Measurements from ENCODE around the gene FTHL17. TPM values are rescaled to one million over a fixed set of nuclear protein-coding genes. Genes with fewer than 3 reads are reported as not detected.

The FTHL17 gene
- total RNA-seq (not detected), polyA plus RNA-seq (not detected)
- long read RNA-seq, donor 1 = 0 reads
- long read RNA-seq, donor 2 = 0 reads
- long read RNA-seq, donor 3 = 0 reads
- long read RNA-seq, donor 4 = 0 reads
- long read RNA-seq, donor 5 = 0 reads
- long read RNA-seq, donor 6 = 0 reads
- long read RNA-seq, donor 7 = 0 reads
- long read RNA-seq, donor 8 = 0 reads
- long read RNA-seq, donor 9 = 0 reads
- long read RNA-seq, donor 10 = 0 reads

GRCh38 chrX:31071725-31072124, at the start of gene FTHL17:
Gene FTHL17 (minus strand): TSS chrX:31072041. CDS start chrX:31071953, 88 bp downstream.
- no peak for DNase-seq (ENCODE audit: low read depth in 6 of 9, low spot score in 9 of 9)
- Histone ChIP-seq H3K27ac (ENCODE audit: low read depth in 1 of 2, low read length in 1 of 2) (no peak within 1 kb of the TSS), H3K4me1 (ENCODE audit: control insufficient read depth in 2 of 2, insufficient read depth in 2 of 2, low read length in 2 of 2) (no peaks in the 10 kb centered on the region), H3K27me3 (ENCODE audit: control insufficient read depth in 2 of 2, insufficient read depth in 1 of 2, low read length in 1 of 2) (no peaks in the 10 kb centered on the region), H3K36me3 (ENCODE audit: control insufficient read depth in 2 of 2, insufficient read depth in 2 of 2, low read length in 1 of 2) (no peaks in the 10 kb centered on the region), H3K9me3 (ENCODE audit: control insufficient read depth in 2 of 2, insufficient read depth in 1 of 2, low read length in 1 of 2) (peaks cover 0 to 3% of the 10 kb centered on the region in 2 donors), H3K4me3 (ENCODE audit: low read length in 2 of 2) (no peak within 1 kb of the TSS)
- WGBS = 99% methylated on average over 33 of the region's 33 CpGs

GRCh38 chrX:31117266-31117665, 45.4 kb upstream of the FTHL17 start:
- 96% methylated on average over 4 of the region's 4 CpGs for WGBS
- H3K4me3 ChIP-seq (ENCODE audit: low read length in 2 of 2) = no peak overlapping the region
- H3K4me1 ChIP-seq (ENCODE audit: control insufficient read depth in 2 of 2, insufficient read depth in 2 of 2, low read length in 2 of 2) = no peaks in the 10 kb centered on the region
- no peaks in the 10 kb centered on the region for H3K27me3 ChIP-seq (ENCODE audit: control insufficient read depth in 2 of 2, insufficient read depth in 1 of 2, low read length in 1 of 2)
- H3K27ac ChIP-seq (ENCODE audit: low read depth in 1 of 2, low read length in 1 of 2) = no peak overlapping the region
- H3K9me3 ChIP-seq (ENCODE audit: control insufficient read depth in 2 of 2, insufficient read depth in 1 of 2, low read length in 1 of 2) = no peaks in the 10 kb centered on the region
- no peak for DNase-seq (ENCODE audit: low read depth in 6 of 9, low spot score in 9 of 9)
- H3K36me3 ChIP-seq (ENCODE audit: control insufficient read depth in 2 of 2, insufficient read depth in 2 of 2, low read length in 1 of 2) = no peaks in the 10 kb centered on the region

GRCh38 chrX:31115398-31115797, 43.6 kb upstream of the FTHL17 start:
- Histone ChIP-seq H3K27ac (ENCODE audit: low read depth in 1 of 2, low read length in 1 of 2) (no peak overlapping the region), H3K9me3 (ENCODE audit: control insufficient read depth in 2 of 2, insufficient read depth in 1 of 2, low read length in 1 of 2) (no peaks in the 10 kb centered on the region), H3K4me1 (ENCODE audit: control insufficient read depth in 2 of 2, insufficient read depth in 2 of 2, low read length in 2 of 2) (no peaks in the 10 kb centered on the region), H3K4me3 (ENCODE audit: low read length in 2 of 2) (no peak overlapping the region), H3K36me3 (ENCODE audit: control insufficient read depth in 2 of 2, insufficient read depth in 2 of 2, low read length in 1 of 2) (no peaks in the 10 kb centered on the region), H3K27me3 (ENCODE audit: control insufficient read depth in 2 of 2, insufficient read depth in 1 of 2, low read length in 1 of 2) (no peaks in the 10 kb centered on the region)
- no peak for DNase-seq (ENCODE audit: low read depth in 6 of 9, low spot score in 9 of 9)
- WGBS = 97% methylated on average over 4 of the region's 4 CpGs

- Histone ChIP-seq H3K27me3 (ENCODE audit: control insufficient read depth in 2 of 2, insufficient read depth in 1 of 2, low read length in 1 of 2) (no peaks in the 10 kb centered on the region), H3K4me1 (ENCODE audit: control insufficient read depth in 2 of 2, insufficient read depth in 2 of 2, low read length in 2 of 2) (no peaks in the 10 kb centered on the region), H3K9me3 (ENCODE audit: control insufficient read depth in 2 of 2, insufficient read depth in 1 of 2, low read length in 1 of 2) (no peaks in the 10 kb centered on the region), H3K27ac (ENCODE audit: low read depth in 1 of 2, low read length in 1 of 2) (no peak overlapping the region), H3K36me3 (ENCODE audit: control insufficient read depth in 2 of 2, insufficient read depth in 2 of 2, low read length in 1 of 2) (no peaks in the 10 kb centered on the region), H3K4me3 (ENCODE audit: low read length in 2 of 2) (no peak overlapping the region)
- 94% methylated on average over 2 of the region's 2 CpGs for WGBS
- DNase-seq (ENCODE audit: low read depth in 6 of 9, low spot score in 9 of 9) = no peak
Observed at GRCh38 chrX:31114858-31115257, 43.0 kb upstream of the FTHL17 start.

- WGBS = 79% methylated on average over 5 of the region's 5 CpGs
- H3K9me3 ChIP-seq (ENCODE audit: control insufficient read depth in 2 of 2, insufficient read depth in 1 of 2, low read length in 1 of 2) = no peaks in the 10 kb centered on the region
- H3K4me1 ChIP-seq (ENCODE audit: control insufficient read depth in 2 of 2, insufficient read depth in 2 of 2, low read length in 2 of 2) = no peaks in the 10 kb centered on the region
- peak in 1 of 9 donors; percentile 15 for DNase-seq (ENCODE audit: low read depth in 6 of 9, low spot score in 9 of 9)
- H3K4me3 ChIP-seq (ENCODE audit: low read length in 2 of 2) = no peak overlapping the region
- H3K36me3 ChIP-seq (ENCODE audit: control insufficient read depth in 2 of 2, insufficient read depth in 2 of 2, low read length in 1 of 2) = no peaks in the 10 kb centered on the region
- H3K27ac ChIP-seq (ENCODE audit: low read depth in 1 of 2, low read length in 1 of 2) = no peak overlapping the region
- no peaks in the 10 kb centered on the region for H3K27me3 ChIP-seq (ENCODE audit: control insufficient read depth in 2 of 2, insufficient read depth in 1 of 2, low read length in 1 of 2)
Observed at GRCh38 chrX:31112226-31112999, 40.6 kb upstream of the FTHL17 start.

- Histone ChIP-seq H3K27ac (ENCODE audit: low read depth in 1 of 2, low read length in 1 of 2) (no peak overlapping the region), H3K27me3 (ENCODE audit: control insufficient read depth in 2 of 2, insufficient read depth in 1 of 2, low read length in 1 of 2) (no peaks in the 10 kb centered on the region), H3K9me3 (ENCODE audit: control insufficient read depth in 2 of 2, insufficient read depth in 1 of 2, low read length in 1 of 2) (no peaks in the 10 kb centered on the region), H3K4me1 (ENCODE audit: control insufficient read depth in 2 of 2, insufficient read depth in 2 of 2, low read length in 2 of 2) (no peaks in the 10 kb centered on the region), H3K36me3 (ENCODE audit: control insufficient read depth in 2 of 2, insufficient read depth in 2 of 2, low read length in 1 of 2) (no peaks in the 10 kb centered on the region), H3K4me3 (ENCODE audit: low read length in 2 of 2) (no peak overlapping the region)
- no peak for DNase-seq (ENCODE audit: low read depth in 6 of 9, low spot score in 9 of 9)
- 94% methylated on average over 6 of the region's 6 CpGs for WGBS
Observed at GRCh38 chrX:31110657-31111056, 38.8 kb upstream of the FTHL17 start.

- no peaks in the 10 kb centered on the region for H3K36me3 ChIP-seq (ENCODE audit: control insufficient read depth in 2 of 2, insufficient read depth in 2 of 2, low read length in 1 of 2)
- DNase-seq (ENCODE audit: low read depth in 6 of 9, low spot score in 9 of 9) = peak in 1 of 9 donors; percentile 4
- no peaks in the 10 kb centered on the region for H3K9me3 ChIP-seq (ENCODE audit: control insufficient read depth in 2 of 2, insufficient read depth in 1 of 2, low read length in 1 of 2)
- H3K27ac ChIP-seq (ENCODE audit: low read depth in 1 of 2, low read length in 1 of 2) = no peak overlapping the region
- no peaks in the 10 kb centered on the region for H3K4me1 ChIP-seq (ENCODE audit: control insufficient read depth in 2 of 2, insufficient read depth in 2 of 2, low read length in 2 of 2)
- H3K4me3 ChIP-seq (ENCODE audit: low read length in 2 of 2) = no peak overlapping the region
- WGBS = 30% methylated on average over 2 of the region's 2 CpGs
- no peaks in the 10 kb centered on the region for H3K27me3 ChIP-seq (ENCODE audit: control insufficient read depth in 2 of 2, insufficient read depth in 1 of 2, low read length in 1 of 2)
Observed at GRCh38 chrX:31099536-31100090, 27.8 kb upstream of the FTHL17 start.

GRCh38 chrX:31098079-31098478, 26.2 kb upstream of the FTHL17 start:
- DNase-seq (ENCODE audit: low read depth in 6 of 9, low spot score in 9 of 9) = no peak
- Histone ChIP-seq H3K27me3 (ENCODE audit: control insufficient read depth in 2 of 2, insufficient read depth in 1 of 2, low read length in 1 of 2) (no peaks in the 10 kb centered on the region), H3K4me3 (ENCODE audit: low read length in 2 of 2) (no peak overlapping the region), H3K36me3 (ENCODE audit: control insufficient read depth in 2 of 2, insufficient read depth in 2 of 2, low read length in 1 of 2) (no peaks in the 10 kb centered on the region), H3K9me3 (ENCODE audit: control insufficient read depth in 2 of 2, insufficient read depth in 1 of 2, low read length in 1 of 2) (no peaks in the 10 kb centered on the region), H3K4me1 (ENCODE audit: control insufficient read depth in 2 of 2, insufficient read depth in 2 of 2, low read length in 2 of 2) (no peaks in the 10 kb centered on the region), H3K27ac (ENCODE audit: low read depth in 1 of 2, low read length in 1 of 2) (no peak overlapping the region)
- 95% methylated on average over 3 of the region's 3 CpGs for WGBS

- no peak overlapping the region for H3K4me3 ChIP-seq (ENCODE audit: low read length in 2 of 2)
- WGBS = 93% methylated on average over 4 of the region's 4 CpGs
- H3K4me1 ChIP-seq (ENCODE audit: control insufficient read depth in 2 of 2, insufficient read depth in 2 of 2, low read length in 2 of 2) = no peaks in the 10 kb centered on the region
- no peak for DNase-seq (ENCODE audit: low read depth in 6 of 9, low spot score in 9 of 9)
- no peak overlapping the region for H3K27ac ChIP-seq (ENCODE audit: low read depth in 1 of 2, low read length in 1 of 2)
- no peaks in the 10 kb centered on the region for H3K27me3 ChIP-seq (ENCODE audit: control insufficient read depth in 2 of 2, insufficient read depth in 1 of 2, low read length in 1 of 2)
- no peaks in the 10 kb centered on the region for H3K9me3 ChIP-seq (ENCODE audit: control insufficient read depth in 2 of 2, insufficient read depth in 1 of 2, low read length in 1 of 2)
- no peaks in the 10 kb centered on the region for H3K36me3 ChIP-seq (ENCODE audit: control insufficient read depth in 2 of 2, insufficient read depth in 2 of 2, low read length in 1 of 2)
Observed at GRCh38 chrX:31093639-31093975, 21.8 kb upstream of the FTHL17 start.

All from thymus (tissue), 14 donors.